Pancreas (tissue), 10 donors: ENCODE results near the gene BTBD16. TPM values are rescaled to one million over a fixed set of nuclear protein-coding genes. Genes with fewer than 3 reads are reported as not detected.

Experiments used
- ATAC-seq, 4 donors: fragments of 200-7000 bp; cut with Tn5 transposase; one replicate each; pipeline versions ENCODE4 v1.8.0 to v1.9.1; 2020; ENCODE audit warnings: mild to moderate bottlenecking in 4 of 4, moderate library complexity in 4 of 4
- DNase-seq, 6 donors: peaks; one replicate each; pipeline ENCODE4 v3.0.0-alpha.2; 2020
- FAIRE-seq: peaks from 2 replicates; lab custom pipeline; 2012; peaks lifted over from hg19 to GRCh38; lab: Jason Lieb, UNC
- H3K27ac ChIP-seq, 4 donors: fragments of 200-600 bp; sonication (generic); 1 replicate in 3 of 4; 2 replicates in 1 of 4; pipeline versions ENCODE4 v1.5.0 to v1.8.0; 2020
- H3K27me3 ChIP-seq, 4 donors: fragments of 200-600 bp; one replicate each; pipeline ENCODE4 v1.8.0; 2021
- H3K36me3 ChIP-seq, 3 donors: fragments of 200-600 bp; sonication (generic) in 1 of 3; one replicate each; pipeline versions ENCODE4 v1.5.0 to v1.8.0; 2020 to 2021
- H3K4me1 ChIP-seq, 3 donors: fragments of 200-600 bp; one replicate each; pipeline ENCODE4 v1.8.0; 2021
- H3K4me3 ChIP-seq, 4 donors: fragments of 200-600 bp; sonication (generic) in 2 of 4; one replicate each; pipeline versions ENCODE4 v1.5.0 to v1.8.0; 2020 to 2021
- H3K9me3 ChIP-seq, 4 donors: fragments of 200-600 bp; one replicate each; pipeline ENCODE4 v1.8.0; 2021
- CTCF ChIP-seq, 4 donors: fragments of 200-600 bp; sonication (generic) in 3 of 4; IDR thresholded peaks; one replicate each; pipeline versions ENCODE4 v1.5.0 to v1.8.0; 2021; ENCODE audit warnings: antibody characterized with exemption in 4 of 4
- WGBS, 2 donors: extraction: QIAGEN DNeasy Blood & Tissue Kit; methylation state at CpG; one replicate each; pipeline ENCODE4 v1.1.7; 2013; 5-methylcytosine and 5-hydroxymethylcytosine counted together
- intact Hi-C, 3 donors: fragments of 100-400 bp; cut with DNase I; formaldehyde crosslinking; loops; one replicate each; pipeline versions ENCODE4 v1.11.1 to v1.14.2; 2022
- polyA plus RNA-seq, 2 donors: library from polyadenylated mRNA; stranded (reverse); fragments of 200-250 nt; gene quantifications; one replicate each; pipeline ENCODE4 v1.2.3, GENCODE V29; 2013
- total RNA-seq, 6 donors: library from RNA; stranded (reverse); fragmentation: NEBNext Ultra II Directional in 4 of 6; extraction: Animal tissue kit (Norgen Biotek cat#: 25700) in 4 of 6; gene quantifications; one replicate each; pipeline versions ENCODE4 v1.2.1 to v1.2.4, GENCODE V29; 2021 to 2023
- donor health status: healthy with polysubstance abuse.
- donor health status: DM: no; HTN: no; CAD: no; lungs with moderate emphysema.
- donor health status: DM: no; HTN: no; CAD: no.
- donor health status: control.
- donor health status: control.
- donor health status: Bipolar disorder and iron deficiency.
- donor health status: DM: yes; HTN: yes; CAD: no.
- donor health status: DM: no; HTN: no; CAD: no.
- donor health status: DM: no; HTN: no; CAD: no.
- donor health status: DM: yes; HTN: yes; CAD: no.

Gene BTBD16
- total and polyA plus RNA-seq, 8 donors: 0.14 to 0.52 (median 0.34) TPM; not detected in 3

GRCh38 chr10:122343936-122344335 lies 72.8 kb downstream of the BTBD16 start:
- H3K27ac ChIP-seq: no peak overlapping the region
- no peaks in the 10 kb centered on the region for H3K27me3 ChIP-seq
- no peak for TF ChIP-seq CTCF (IDR thresholded peaks at IDR 0.05)
- no peak overlapping the region for H3K4me3 ChIP-seq
- DNase-seq (no peak), ATAC-seq (no peak), FAIRE-seq (no peak)
- intact Hi-C loops: loop anchor here in 1 of 3 donors (10.0 kb wide), 1 partner anchor 91 kb away; no protein-coding TSS in a partner anchor
- H3K36me3 ChIP-seq: no peaks in the 10 kb centered on the region
- H3K9me3 ChIP-seq: no peaks in the 10 kb centered on the region
- peaks cover 0 to 4% (median 0%) of the 10 kb centered on the region in 3 donors for H3K4me1 ChIP-seq
- WGBS, 2 donors: 85 to 89% methylated on average over 8 of the region's 8 CpGs

GRCh38 chr10:122344741-122345258 lies 73.7 kb downstream of the BTBD16 start:
- peaks cover 0 to 4% (median 0%) of the 10 kb centered on the region in 3 donors for H3K4me1 ChIP-seq
- peak in 1 of 4 donors; percentile 20 for ATAC-seq
- FAIRE-seq: no peak
- intact Hi-C loops: loop anchor here in 1 of 3 donors (10.0 kb wide), 1 partner anchor 90 kb away; no protein-coding TSS in a partner anchor
- DNase-seq: no peak
- H3K4me3 ChIP-seq: no peak overlapping the region
- no peaks in the 10 kb centered on the region for H3K36me3 ChIP-seq
- no peak for TF ChIP-seq CTCF (IDR thresholded peaks at IDR 0.05)
- 89 to 91% methylated on average over 9 of the region's 9 CpGs for WGBS, 2 donors
- no peaks in the 10 kb centered on the region for H3K27me3 ChIP-seq
- H3K27ac ChIP-seq: no peak overlapping the region
- H3K9me3 ChIP-seq: no peaks in the 10 kb centered on the region

- DNase-seq (no peak), ATAC-seq (no peak), FAIRE-seq (no peak)
- intact Hi-C loops: loop anchor here in 1 of 3 donors (10.0 kb wide), 1 partner anchor 88 kb away; no protein-coding TSS in a partner anchor
- H3K4me3 ChIP-seq: no peak overlapping the region
- no peaks in the 10 kb centered on the region for H3K36me3 ChIP-seq
- H3K27me3 ChIP-seq: no peaks in the 10 kb centered on the region
- TF ChIP-seq CTCF (IDR thresholded peaks at IDR 0.05): no peak
- H3K4me1 ChIP-seq: no peaks in the 10 kb centered on the region
- 84 to 91% methylated on average over 4 of the region's 4 CpGs for WGBS, 2 donors
- no peaks in the 10 kb centered on the region for H3K9me3 ChIP-seq
- H3K27ac ChIP-seq: no peak overlapping the region
Observed at GRCh38 chr10:122346326-122346950, 75.3 kb downstream of the BTBD16 start.

- intact Hi-C loops: loop anchor here in 1 of 3 donors (10.0 kb wide), 1 partner anchor 87 kb away; no protein-coding TSS in a partner anchor
- H3K27ac ChIP-seq: no peak overlapping the region
- no peaks in the 10 kb centered on the region for H3K9me3 ChIP-seq
- no peaks in the 10 kb centered on the region for H3K4me1 ChIP-seq
- FAIRE-seq (no peak), DNase-seq (no peak), ATAC-seq (no peak)
- H3K36me3 ChIP-seq: no peaks in the 10 kb centered on the region
- no peak overlapping the region for H3K4me3 ChIP-seq
- TF ChIP-seq CTCF (IDR thresholded peaks at IDR 0.05): no peak
- H3K27me3 ChIP-seq: no peaks in the 10 kb centered on the region
- WGBS, 2 donors: 86 to 88% methylated on average over 8 of the region's 8 CpGs
Observed at GRCh38 chr10:122347170-122347841, 76.2 kb downstream of the BTBD16 start.
